22Rv1 (cell line): Measurements from ENCODE around the gene IFT88.

Source experiments
- ZFX ChIP-seq: fragments of 450-650 bp; IDR thresholded peaks from 2 replicates; pipeline ENCODE4 v1.6.1; 2017; ENCODE audit warnings: antibody characterized with exemption, borderline replicate concordance
- TF ChIP-seq, protein P1 (sequence below): fragments of 450-650 bp; IDR thresholded peaks from 2 replicates; pipeline ENCODE4 v1.5.1; 2017; ENCODE audit warnings: mild to moderate bottlenecking

DNA sequence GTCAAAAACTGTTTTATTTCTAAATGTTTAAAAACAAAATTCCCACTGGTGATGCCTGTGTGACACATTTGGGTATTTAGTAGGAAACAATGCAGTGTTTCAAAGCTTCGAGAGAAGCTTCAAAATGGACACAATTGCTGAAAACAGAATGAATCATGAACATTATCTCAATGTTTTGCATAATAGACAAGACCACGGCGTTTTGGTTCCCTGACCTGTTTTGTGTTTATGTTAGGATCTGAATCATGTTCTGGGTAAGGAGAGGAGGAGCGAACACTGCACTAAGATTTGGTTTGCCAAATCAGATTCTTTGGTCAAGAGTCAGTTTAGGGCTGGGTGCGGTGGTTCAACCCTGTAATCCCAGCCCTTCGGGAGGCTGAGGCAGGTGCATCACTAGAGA lies 42.2 kb downstream of the IFT88 start:
- TF ChIP-seq, protein P1, sequence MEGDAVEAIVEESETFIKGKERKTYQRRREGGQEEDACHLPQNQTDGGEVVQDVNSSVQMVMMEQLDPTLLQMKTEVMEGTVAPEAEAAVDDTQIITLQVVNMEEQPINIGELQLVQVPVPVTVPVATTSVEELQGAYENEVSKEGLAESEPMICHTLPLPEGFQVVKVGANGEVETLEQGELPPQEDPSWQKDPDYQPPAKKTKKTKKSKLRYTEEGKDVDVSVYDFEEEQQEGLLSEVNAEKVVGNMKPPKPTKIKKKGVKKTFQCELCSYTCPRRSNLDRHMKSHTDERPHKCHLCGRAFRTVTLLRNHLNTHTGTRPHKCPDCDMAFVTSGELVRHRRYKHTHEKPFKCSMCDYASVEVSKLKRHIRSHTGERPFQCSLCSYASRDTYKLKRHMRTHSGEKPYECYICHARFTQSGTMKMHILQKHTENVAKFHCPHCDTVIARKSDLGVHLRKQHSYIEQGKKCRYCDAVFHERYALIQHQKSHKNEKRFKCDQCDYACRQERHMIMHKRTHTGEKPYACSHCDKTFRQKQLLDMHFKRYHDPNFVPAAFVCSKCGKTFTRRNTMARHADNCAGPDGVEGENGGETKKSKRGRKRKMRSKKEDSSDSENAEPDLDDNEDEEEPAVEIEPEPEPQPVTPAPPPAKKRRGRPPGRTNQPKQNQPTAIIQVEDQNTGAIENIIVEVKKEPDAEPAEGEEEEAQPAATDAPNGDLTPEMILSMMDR: no peak
- no peak for TF ChIP-seq ZFX
